ENCODE measurements around the gene SLC26A2.
"Not testable (repeated sequence)": the region's sequence is repeated elsewhere in the genome, so short reads cannot be mapped to it uniquely, and the experiment has no call there.

Gene SLC26A2

GRCh38 chr5:150000990-150001659, 40.6 kb downstream of the SLC26A2 start:
- DNase-seq (ENCODE audit: low read depth in 1 of 2, low spot score in 1 of 2), result peak in 1 of 2 donors; percentile 25

GRCh38 chr5:150001660-150002486, 41.3 kb downstream of the SLC26A2 start:
- peak; percentile 13 to 42 for DNase-seq (ENCODE audit: low read depth in 1 of 2, low spot score in 1 of 2)

- no peak for DNase-seq (ENCODE audit: low read depth in 1 of 2, low spot score in 1 of 2)
Observed at GRCh38 chr5:150006318-150006717, 45.8 kb downstream of the SLC26A2 start.

- DNase-seq (ENCODE audit: low read depth in 1 of 2, low spot score in 1 of 2), result no peak
Observed at GRCh38 chr5:150007050-150007449, 46.5 kb downstream of the SLC26A2 start.

- DNase-seq (ENCODE audit: low read depth in 1 of 2, low spot score in 1 of 2), result no peak
Observed at GRCh38 chr5:150009671-150010387, 49.3 kb downstream of the SLC26A2 start.

GRCh38 chr5:150013931-150014330, 53.4 kb downstream of the SLC26A2 start:
- no peak for DNase-seq (ENCODE audit: low read depth in 1 of 2, low spot score in 1 of 2)

- no peak for DNase-seq (ENCODE audit: low read depth in 1 of 2, low spot score in 1 of 2)
Observed at GRCh38 chr5:150014456-150014855, 53.9 kb downstream of the SLC26A2 start.

GRCh38 chr5:150015415-150015814, 54.9 kb downstream of the SLC26A2 start:
- DNase-seq (ENCODE audit: low read depth in 1 of 2, low spot score in 1 of 2), result no peak

GRCh38 chr5:150016537-150016936, 56.0 kb downstream of the SLC26A2 start:
- DNase-seq (ENCODE audit: low read depth in 1 of 2, low spot score in 1 of 2), result no peak

GRCh38 chr5:150017226-150018005, 56.9 kb downstream of the SLC26A2 start:
- no peak for DNase-seq (ENCODE audit: low read depth in 1 of 2, low spot score in 1 of 2)

GRCh38 chr5:150020249-150020648, 59.7 kb downstream of the SLC26A2 start:
- no peak for DNase-seq (ENCODE audit: low read depth in 1 of 2, low spot score in 1 of 2)

- DNase-seq (ENCODE audit: low read depth in 1 of 2, low spot score in 1 of 2), result no peak
Observed at GRCh38 chr5:150021491-150022157, 61.1 kb downstream of the SLC26A2 start.

- DNase-seq (ENCODE audit: low read depth in 1 of 2, low spot score in 1 of 2), result no peak
Observed at GRCh38 chr5:150022158-150022531, 61.6 kb downstream of the SLC26A2 start.

GRCh38 chr5:150022681-150023080, 62.1 kb downstream of the SLC26A2 start:
- no peak for DNase-seq (ENCODE audit: low read depth in 1 of 2, low spot score in 1 of 2)

- DNase-seq (ENCODE audit: low read depth in 1 of 2, low spot score in 1 of 2), result no peak
Observed at GRCh38 chr5:150023136-150023535, 62.6 kb downstream of the SLC26A2 start.

GRCh38 chr5:150024346-150024984, 63.9 kb downstream of the SLC26A2 start:
- DNase-seq (ENCODE audit: low read depth in 1 of 2, low spot score in 1 of 2), result no peak

GRCh38 chr5:150026682-150027172, 66.2 kb downstream of the SLC26A2 start:
- DNase-seq (ENCODE audit: low read depth in 1 of 2, low spot score in 1 of 2), result no peak

GRCh38 chr5:150028047-150028446, 67.5 kb downstream of the SLC26A2 start:
- not testable (repeated sequence) for DNase-seq (ENCODE audit: low read depth in 1 of 2, low spot score in 1 of 2)

GRCh38 chr5:150033334-150033733, 72.8 kb downstream of the SLC26A2 start:
- DNase-seq (ENCODE audit: low read depth in 1 of 2, low spot score in 1 of 2), result no peak

- DNase-seq (ENCODE audit: low read depth in 1 of 2, low spot score in 1 of 2), result no peak
Observed at GRCh38 chr5:150034662-150035061, 74.1 kb downstream of the SLC26A2 start.
